ENCODE measurements around the gene NOP53.
"Not testable (repeated sequence)": the region's sequence is repeated elsewhere in the genome, so short reads cannot be mapped to it uniquely, and the experiment has no call there.

Gene NOP53

GRCh38 chr19:47719047-47719859 is 26.1 kb upstream of the NOP53 start:
- peak; percentile 95 for DNase-seq (ENCODE audit: extremely low read depth, low read depth)
- no peak for TF ChIP-seq CTCF (IDR thresholded peaks at IDR 0.05; ENCODE audit: low read depth, low read length, missing control alignments)
- peak overlapping the region; percentile 24 for H3K4me3 ChIP-seq (replicated peaks; ENCODE audit: low read depth, low read length)

DNA sequence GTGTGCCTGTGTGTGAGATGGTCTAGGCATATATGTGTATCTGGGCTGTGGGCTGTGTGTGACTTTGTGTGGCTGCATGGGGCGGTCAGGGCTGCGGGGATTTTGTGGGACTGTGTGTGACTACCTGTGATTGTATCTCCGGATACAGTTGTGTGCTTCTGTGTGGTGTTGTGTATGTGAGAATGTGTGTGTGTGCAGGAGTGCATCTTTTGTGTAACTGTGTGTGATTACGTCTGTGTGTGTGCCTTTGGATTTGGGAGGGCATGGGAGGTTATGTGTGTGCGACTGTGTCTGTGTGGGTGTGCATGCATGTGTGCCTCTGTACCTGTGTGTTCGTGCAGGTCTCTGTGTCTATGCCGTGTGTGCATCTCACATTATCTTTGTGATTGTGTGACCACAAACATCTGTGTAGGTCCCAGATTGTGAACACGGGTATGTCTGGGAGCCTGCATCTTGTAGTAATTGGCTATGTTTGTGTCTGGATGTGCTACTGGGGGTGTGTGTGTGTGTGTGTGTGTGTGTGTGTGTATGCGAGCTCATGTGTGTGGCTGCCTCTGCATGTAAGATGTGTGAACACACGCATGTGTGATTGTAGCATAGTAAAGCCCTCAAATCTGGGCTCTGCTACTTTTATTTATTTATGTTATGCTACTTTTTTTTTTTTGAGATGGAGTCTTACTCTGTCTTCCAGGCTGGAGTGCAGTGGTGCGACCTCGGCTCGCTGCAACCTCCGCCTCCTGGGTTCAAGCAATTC is 24.5 kb upstream of the NOP53 start:
- no peak for TF ChIP-seq CTCF (IDR thresholded peaks at IDR 0.05; ENCODE audit: low read depth, low read length, missing control alignments)
- DNase-seq (ENCODE audit: extremely low read depth, low read depth), result no peak
- no peak overlapping the region for H3K4me3 ChIP-seq (replicated peaks; ENCODE audit: low read depth, low read length)

- DNase-seq (ENCODE audit: extremely low read depth, low read depth), result no peak
- no peak for TF ChIP-seq CTCF (IDR thresholded peaks at IDR 0.05; ENCODE audit: low read depth, low read length, missing control alignments)
- H3K4me3 ChIP-seq (replicated peaks; ENCODE audit: low read depth, low read length), result no peak overlapping the region; the same call in 1 of the 2 replicates
Observed at GRCh38 chr19:47723581-47723940, 21.8 kb upstream of the NOP53 start.

DNA sequence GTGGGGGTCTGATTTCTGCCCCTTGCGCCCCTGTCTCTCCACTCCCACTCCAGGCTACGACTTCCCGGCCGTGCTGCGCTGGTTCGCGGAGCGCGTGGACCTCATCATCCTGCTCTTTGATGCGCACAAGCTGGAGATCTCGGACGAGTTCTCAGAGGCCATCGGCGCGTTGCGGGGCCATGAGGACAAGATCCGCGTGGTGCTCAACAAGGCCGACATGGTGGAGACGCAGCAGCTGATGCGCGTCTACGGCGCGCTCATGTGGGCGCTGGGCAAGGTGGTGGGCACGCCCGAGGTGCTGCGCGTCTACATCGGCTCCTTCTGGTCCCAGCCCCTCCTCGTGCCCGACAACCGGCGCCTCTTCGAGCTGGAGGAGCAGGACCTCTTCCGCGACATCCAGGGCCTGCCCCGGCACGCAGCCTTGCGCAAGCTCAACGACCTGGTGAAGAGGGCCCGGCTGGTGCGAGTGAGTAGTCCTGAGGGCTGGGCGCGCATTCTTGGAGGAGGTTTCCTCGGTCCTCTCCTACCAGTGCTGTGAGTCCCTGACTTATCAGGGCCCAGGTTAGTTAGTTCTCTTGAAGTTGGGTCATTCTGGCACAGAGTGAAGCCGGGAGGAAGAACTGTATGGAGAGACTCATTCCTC is 19.5 kb upstream of the NOP53 start:
- H3K4me3 ChIP-seq (replicated peaks; ENCODE audit: low read depth, low read length), result no peak overlapping the region
- no peak for DNase-seq (ENCODE audit: extremely low read depth, low read depth)
- no peak for TF ChIP-seq CTCF (IDR thresholded peaks at IDR 0.05; ENCODE audit: low read depth, low read length, missing control alignments)

- no peak overlapping the region for H3K4me3 ChIP-seq (replicated peaks; ENCODE audit: low read depth, low read length)
- DNase-seq (ENCODE audit: extremely low read depth, low read depth), result no peak
- TF ChIP-seq CTCF (IDR thresholded peaks at IDR 0.05; ENCODE audit: low read depth, low read length, missing control alignments), result no peak
Observed at GRCh38 chr19:47726467-47726866, 18.9 kb upstream of the NOP53 start.

GRCh38 chr19:47728295-47728694 is 17.1 kb upstream of the NOP53 start:
- H3K4me3 ChIP-seq (replicated peaks; ENCODE audit: low read depth, low read length); DNase-seq (ENCODE audit: extremely low read depth, low read depth): not testable (repeated sequence)

- DNase-seq (ENCODE audit: extremely low read depth, low read depth), result peak; percentile 61
- TF ChIP-seq CTCF (IDR thresholded peaks at IDR 0.05; ENCODE audit: low read depth, low read length, missing control alignments), result no peak
- H3K4me3 ChIP-seq (replicated peaks; ENCODE audit: low read depth, low read length), result no peak overlapping the region
Observed at GRCh38 chr19:47729468-47729798, 15.9 kb upstream of the NOP53 start.
